Endothelial cell of umbilical vein (primary cell): ENCODE results near the gene AGRN.
"Not testable (repeated sequence)": the region's sequence is repeated elsewhere in the genome, so short reads cannot be mapped to it uniquely, and the experiment has no call there.

ENCODE experiments used
- CTCF ChIP-seq, 2 donors: IDR thresholded peaks; 1 replicate in 1 of 2; 2 replicates in 1 of 2; pipeline ENCODE4 v1.5.1; 2011; ENCODE audit warnings: low read length in 2 of 2, mild to moderate bottlenecking in 2 of 2, moderate library complexity in 2 of 2, control low read depth in 1 of 2, inconsistent platforms in 1 of 2, low read depth in 1 of 2; ENCODE audit not compliant: insufficient read depth in 1 of 2; ENCODE audit errors: extremely low read depth in 1 of 2
- EZH2 ChIP-seq: IDR thresholded peaks from 2 replicates; pipeline ENCODE4 v1.6.1; 2012; ENCODE audit warnings: borderline replicate concordance, low read depth, mild to moderate bottlenecking, moderate library complexity, low read length, inconsistent platforms; ENCODE audit not compliant: severe bottlenecking
- MAX ChIP-seq: IDR thresholded peaks from 2 replicates; pipeline ENCODE4 v1.6.1; 2011; ENCODE audit not compliant: insufficient read depth, insufficient read length
- POLR2A ChIP-seq: IDR thresholded peaks from 2 replicates; pipeline ENCODE4 v1.6.1; 2012; ENCODE audit warnings: low read depth, mild to moderate bottlenecking, control low read depth, low read length
- POLR2AphosphoS5 ChIP-seq: IDR thresholded peaks from 2 replicates; pipeline ENCODE4 v1.6.1; 2012; ENCODE audit warnings: low read depth, mild to moderate bottlenecking, control low read depth, low read length, moderate library complexity; ENCODE audit not compliant: insufficient read depth

DNA sequence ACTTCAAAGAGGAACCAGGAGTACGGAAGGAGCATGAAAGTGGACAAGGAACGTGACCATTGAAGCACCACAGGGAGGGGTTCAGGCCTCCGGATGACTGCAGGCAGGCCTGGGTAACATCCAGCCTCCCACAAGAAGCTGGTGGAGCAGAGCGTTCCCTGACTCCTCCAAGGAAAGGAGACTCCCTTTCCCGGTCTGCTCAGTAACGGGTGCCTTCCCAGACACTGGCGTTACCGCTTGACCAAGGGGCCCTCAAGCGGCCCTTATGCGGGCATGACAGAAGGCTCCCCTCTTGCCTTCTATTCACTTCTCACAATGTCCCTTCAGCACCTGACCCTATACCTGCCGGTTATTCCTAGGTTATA lies 46.0 kb downstream of the AGRN start:
- not testable (repeated sequence) for TF ChIP-seq POLR2A; CTCF (IDR thresholded peaks at IDR 0.05; ENCODE audit: extremely low read depth in 1 of 2, insufficient read depth in 1 of 2, low read depth in 1 of 2, low read length in 2 of 2); EZH2; POLR2AphosphoS5; MAX
